Ishikawa (cell line): ENCODE measurements around the gene CCT5.

Experiments used
- CEBPB ChIP-seq: IDR thresholded peaks from 2 replicates; pipeline ENCODE4 v1.6.1; 2012
- CREB1 ChIP-seq: IDR thresholded peaks from 2 replicates; pipeline ENCODE4 v1.6.1; 2012; ENCODE audit warnings: low read depth
- EP300 ChIP-seq: IDR thresholded peaks from 2 replicates; pipeline ENCODE4 v1.6.1; 2012; ENCODE audit warnings: borderline replicate concordance
- MAX ChIP-seq: IDR thresholded peaks from 2 replicates; pipeline ENCODE4 v1.6.1; 2012
- RAD21 ChIP-seq: IDR thresholded peaks from 2 replicates; pipeline ENCODE4 v1.6.1; 2012; ENCODE audit warnings: low read depth
- REST ChIP-seq: IDR thresholded peaks from 2 replicates; pipeline ENCODE4 v1.6.1; 2012; ENCODE audit warnings: low read depth, mild to moderate bottlenecking
- TAF1 ChIP-seq: IDR thresholded peaks from 2 replicates; pipeline ENCODE4 v1.6.1; 2012; ENCODE audit warnings: low read depth, mild to moderate bottlenecking
- YY1 ChIP-seq: IDR thresholded peaks from 2 replicates; pipeline ENCODE4 v1.6.1; 2012; ENCODE audit warnings: low read depth
- ZBTB7A ChIP-seq: IDR thresholded peaks from 2 replicates; pipeline ENCODE4 v1.6.1; 2012; ENCODE audit warnings: low read depth

- no peak for TF ChIP-seq EP300
- TF ChIP-seq TAF1, result no peak
- TF ChIP-seq REST, result no peak
- TF ChIP-seq CEBPB, result no peak
- TF ChIP-seq ZBTB7A, result no peak
- TF ChIP-seq CREB1, result no peak
- TF ChIP-seq YY1, result no peak
- TF ChIP-seq RAD21, result no peak
- no peak for TF ChIP-seq MAX
These were observed 5.6 kb upstream of the CCT5 start for GRCh38 chr5:10244342-10244944.
